B cell (primary cell): ENCODE data around the gene UBA7.

Experiments used
- CTCF ChIP-seq: fragments of 200-600 bp; IDR thresholded peaks from one replicate; pipeline ENCODE4 v1.8.0; 2022; ENCODE audit warnings: antibody characterized with exemption, mild to moderate bottlenecking
- EZH2 ChIP-seq: IDR thresholded peaks from 2 replicates; pipeline ENCODE4 v1.6.1; 2012; ENCODE audit warnings: borderline replicate concordance, low read depth, mild to moderate bottlenecking, moderate library complexity, low read length; ENCODE audit not compliant: insufficient read depth, poor library complexity, severe bottlenecking

GRCh38 chr3:49787182-49787464, 26.6 kb downstream of the UBA7 start:
- TF ChIP-seq CTCF, result no peak
- TF ChIP-seq EZH2, result no peak
